ENCODE measurements around the gene RPAIN.
"Not testable (repeated sequence)": the region's sequence is repeated elsewhere in the genome, so short reads cannot be mapped to it uniquely, and the experiment has no call there.

The RPAIN gene

GRCh38 chr17:5425826-5426225 is 5.8 kb downstream of the RPAIN start:
- Histone ChIP-seq H2AFZ (ENCODE audit: low read depth, low read length, severe bottlenecking) (no peak overlapping the region), H3K27me3 (ENCODE audit: low read length) (no peaks in the 10 kb centered on the region), H3K9me2 (replicated peaks; ENCODE audit: insufficient read depth, low read length) (no peaks in the 10 kb centered on the region), H3K9ac (ENCODE audit: low read length) (no peak overlapping the region), H3K9me3 (ENCODE audit: insufficient read depth, low read length) (no peaks in the 10 kb centered on the region), H4K20me1 (ENCODE audit: low read depth, low read length) (no peaks in the 10 kb centered on the region; the same call in 1 of the 2 replicates), H3K36me3 (ENCODE audit: low read length) (peaks cover 19% of the 10 kb centered on the region; the same call in 1 of the 2 replicates), H3K79me2 (ENCODE audit: insufficient read depth, low read length) (peaks cover 21% of the 10 kb centered on the region), H3F3A (ENCODE audit: insufficient read depth) (0 out of 2 replicates have a peak, but pooled peaks cover 5% of the 10 kb centered on the region), H3K27ac (ENCODE audit: low read depth, low read length) (no peak overlapping the region), H3K4me3 (ENCODE audit: insufficient read depth, low read length, poor library complexity, severe bottlenecking) (no peak overlapping the region), H3K4me2 (ENCODE audit: low read depth, low read length, poor library complexity, severe bottlenecking) (no peak overlapping the region)
- TF ChIP-seq EZH2phosphoT487 (conservative IDR thresholded peaks at IDR 0.05; ENCODE audit: low read length): no peak
- TF ChIP-seq CTCF (IDR thresholded peaks at IDR 0.05; ENCODE audit: insufficient read depth, low read length, poor library complexity, severe bottlenecking): no peak

GRCh38 chr17:5429191-5429887 is 9.4 kb downstream of the RPAIN start:
- no peak for TF ChIP-seq CTCF (IDR thresholded peaks at IDR 0.05; ENCODE audit: insufficient read depth, low read length, poor library complexity, severe bottlenecking)
- TF ChIP-seq EZH2phosphoT487 (conservative IDR thresholded peaks at IDR 0.05; ENCODE audit: low read length): no peak
- no peaks in the 10 kb centered on the region for H3K27me3 ChIP-seq (ENCODE audit: low read length)
- H3K9ac ChIP-seq (ENCODE audit: low read length): no peak overlapping the region
- no peaks in the 10 kb centered on the region for H3K9me3 ChIP-seq (ENCODE audit: insufficient read depth, low read length)
- no peak overlapping the region for H2AFZ ChIP-seq (ENCODE audit: low read depth, low read length, severe bottlenecking)
- H3K36me3 ChIP-seq (ENCODE audit: low read length): peaks cover 30% of the 10 kb centered on the region
- no peaks in the 10 kb centered on the region for H4K20me1 ChIP-seq (ENCODE audit: low read depth, low read length)
- no peaks in the 10 kb centered on the region for H3K9me2 ChIP-seq (replicated peaks; ENCODE audit: insufficient read depth, low read length)
- H3K4me2 ChIP-seq (ENCODE audit: low read depth, low read length, poor library complexity, severe bottlenecking): no peak overlapping the region
- H3K27ac ChIP-seq (ENCODE audit: low read depth, low read length): no peak overlapping the region
- H3K4me3 ChIP-seq (ENCODE audit: insufficient read depth, low read length, poor library complexity, severe bottlenecking): no peak overlapping the region
- peaks cover 29% of the 10 kb centered on the region for H3F3A ChIP-seq (ENCODE audit: insufficient read depth)
- no peaks in the 10 kb centered on the region for H3K79me2 ChIP-seq (ENCODE audit: insufficient read depth, low read length)

GRCh38 chr17:5430413-5430999 is 10.5 kb downstream of the RPAIN start:
- H3K9ac ChIP-seq (ENCODE audit: low read length): no peak overlapping the region
- H3K9me2 ChIP-seq (replicated peaks; ENCODE audit: insufficient read depth, low read length): no peaks in the 10 kb centered on the region
- 0 out of 2 replicates have a peak, but pooled peaks cover 3% of the 10 kb centered on the region for H3K79me2 ChIP-seq (ENCODE audit: insufficient read depth, low read length)
- H3K27me3 ChIP-seq (ENCODE audit: low read length): no peaks in the 10 kb centered on the region
- H4K20me1 ChIP-seq (ENCODE audit: low read depth, low read length): no peaks in the 10 kb centered on the region
- no peaks in the 10 kb centered on the region for H3K9me3 ChIP-seq (ENCODE audit: insufficient read depth, low read length)
- peaks cover 25% of the 10 kb centered on the region for H3K36me3 ChIP-seq (ENCODE audit: low read length)
- H3K4me2 ChIP-seq (ENCODE audit: low read depth, low read length, poor library complexity, severe bottlenecking): no peak overlapping the region
- H3F3A ChIP-seq (ENCODE audit: insufficient read depth): peaks cover 29% of the 10 kb centered on the region
- no peak overlapping the region for H2AFZ ChIP-seq (ENCODE audit: low read depth, low read length, severe bottlenecking)
- TF ChIP-seq CTCF (IDR thresholded peaks at IDR 0.05; ENCODE audit: insufficient read depth, low read length, poor library complexity, severe bottlenecking): no peak
- no peak for TF ChIP-seq EZH2phosphoT487 (conservative IDR thresholded peaks at IDR 0.05; ENCODE audit: low read length)
- no peak overlapping the region for H3K27ac ChIP-seq (ENCODE audit: low read depth, low read length)
- no peak overlapping the region for H3K4me3 ChIP-seq (ENCODE audit: insufficient read depth, low read length, poor library complexity, severe bottlenecking)

GRCh38 chr17:5431234-5431633 is 11.3 kb downstream of the RPAIN start:
- not testable (repeated sequence) for H3K27me3 ChIP-seq (ENCODE audit: low read length); H2AFZ ChIP-seq (ENCODE audit: low read depth, low read length, severe bottlenecking); H4K20me1 ChIP-seq (ENCODE audit: low read depth, low read length); H3K9me3 ChIP-seq (ENCODE audit: insufficient read depth, low read length); H3K4me3 ChIP-seq (ENCODE audit: insufficient read depth, low read length, poor library complexity, severe bottlenecking); H3K9ac ChIP-seq (ENCODE audit: low read length); H3K27ac ChIP-seq (ENCODE audit: low read depth, low read length); H3K9me2 ChIP-seq (replicated peaks; ENCODE audit: insufficient read depth, low read length); H3K4me2 ChIP-seq (ENCODE audit: low read depth, low read length, poor library complexity, severe bottlenecking); H3K79me2 ChIP-seq (ENCODE audit: insufficient read depth, low read length)
- Histone ChIP-seq H3K36me3 (ENCODE audit: low read length) (peaks cover 25% of the 10 kb centered on the region), H3F3A (ENCODE audit: insufficient read depth) (peaks cover 31% of the 10 kb centered on the region)
